NCI-H2107 (cell line): ENCODE results near the gene CHMP2A.
"Not testable (repeated sequence)": the region's sequence is repeated elsewhere in the genome, so short reads cannot be mapped to it uniquely, and the experiment has no call there.

Experiments
- DNase-seq: peaks from one replicate; lab custom pipeline; 2025; lab: John Stamatoyannopoulos, UW

CHMP2A gene

GRCh38 chr19:58554494-58555368, at the start of gene CHMP2A:
CHMP2A (minus strand) TSS chr19:58555105; CDS start chr19:58554212, 893 bp downstream.
- no peak for DNase-seq

- no peak for DNase-seq
Measured at GRCh38 chr19:58586133-58586765, 31.3 kb upstream of the CHMP2A start.

- no peak for DNase-seq
Measured at GRCh38 chr19:58585442-58586132, 30.7 kb upstream of the CHMP2A start.

GRCh38 chr19:58584498-58585441, 29.9 kb upstream of the CHMP2A start:
- no peak for DNase-seq

GRCh38 chr19:58582985-58583384, 28.1 kb upstream of the CHMP2A start:
- DNase-seq = no peak

GRCh38 chr19:58581227-58582141, 26.6 kb upstream of the CHMP2A start:
- no peak for DNase-seq

- DNase-seq = no peak
Measured at GRCh38 chr19:58579473-58580142, 24.7 kb upstream of the CHMP2A start.

- DNase-seq = no peak
Measured at GRCh38 chr19:58578012-58578925, 23.4 kb upstream of the CHMP2A start.

- DNase-seq = not testable (repeated sequence)
Measured at GRCh38 chr19:58577581-58577980, 22.7 kb upstream of the CHMP2A start.

GRCh38 chr19:58575183-58576041, 20.5 kb upstream of the CHMP2A start:
- DNase-seq = no peak

GRCh38 chr19:58573658-58574164, 18.8 kb upstream of the CHMP2A start:
- DNase-seq = no peak

GRCh38 chr19:58572818-58573657, 18.1 kb upstream of the CHMP2A start, which contains the start of gene MZF1:
MZF1 (minus strand) TSS chr19:58573335; CDS start chr19:58571389, 1,946 bp downstream.
- no peak for DNase-seq

- no peak for DNase-seq
Measured at GRCh38 chr19:58572026-58572817, 17.3 kb upstream of the CHMP2A start.

- DNase-seq = no peak
Measured at GRCh38 chr19:58571575-58571947, 16.7 kb upstream of the CHMP2A start.

- DNase-seq = no peak
Measured at GRCh38 chr19:58570770-58571574, 16.1 kb upstream of the CHMP2A start.
